K562 (cell line): ENCODE results near the gene CDCA3. TPM values are rescaled to one million over a fixed set of nuclear protein-coding genes. Genes with fewer than 3 reads are reported as not detected.

Source experiments
- ARID4B ChIP-seq: sonication (generic); formaldehyde crosslinking; IDR thresholded peaks from 2 replicates; pipeline ENCODE4 v1.8.0; 2022; ENCODE audit warnings: mild to moderate bottlenecking, missing genetic modification reagents
- BRCA1 ChIP-seq, 2 experiments: fragments of 450-650 bp in 1 of 2; sonication (generic) in 1 of 2; formaldehyde crosslinking in 1 of 2; IDR thresholded peaks; 2 replicates each; pipeline versions ENCODE4 v1.5.0 to v1.6.1; 2017 to 2020; ENCODE audit warnings: mild to moderate bottlenecking in 1 of 2, missing genetic modification reagents in 1 of 2
- CEBPB ChIP-seq: fragments of 450-650 bp; IDR thresholded peaks from 2 replicates; pipeline ENCODE4 v1.6.1; 2016; ENCODE audit warnings: missing genetic modification characterization, missing compliant biosample characterization
- E2F6 ChIP-seq, 2 experiments: IDR thresholded peaks; 2 replicates each; pipeline ENCODE4 v1.6.1; 2011; ENCODE audit warnings: borderline replicate concordance in 1 of 2, control low read depth in 1 of 2, low read depth in 1 of 2, low read length in 1 of 2, mild to moderate bottlenecking in 1 of 2, mixed read lengths in 1 of 2, moderate library complexity in 1 of 2; ENCODE audit not compliant: insufficient read depth in 1 of 2, insufficient read length in 1 of 2, poor library complexity in 1 of 2, severe bottlenecking in 1 of 2; ENCODE audit errors: extremely low read depth in 1 of 2
- EZH2 ChIP-seq: IDR thresholded peaks from 2 replicates; pipeline ENCODE4 v1.6.1; 2012; ENCODE audit warnings: low read depth, mild to moderate bottlenecking, inconsistent platforms, low read length, borderline replicate concordance
- NBN ChIP-seq: fragments of 450-650 bp; IDR thresholded peaks from 2 replicates; pipeline ENCODE4 v1.6.1; 2016; ENCODE audit warnings: low read depth, mild to moderate bottlenecking
- POLR2G ChIP-seq: fragments of 200-400 bp; formaldehyde crosslinking; IDR thresholded peaks from 2 replicates; pipeline ENCODE4 v1.6.1; 2017; ENCODE audit warnings: low read depth, mild to moderate bottlenecking, antibody characterized with exemption, low read length, moderate library complexity
- RBM34 ChIP-seq: fragments of 200-400 bp; formaldehyde crosslinking; IDR thresholded peaks from 2 replicates; pipeline ENCODE4 v1.6.1; 2018; ENCODE audit warnings: low read length, borderline replicate concordance; ENCODE audit not compliant: insufficient read depth
- RBM39 ChIP-seq: fragments of 200-400 bp; formaldehyde crosslinking; optimal IDR thresholded peaks from 2 replicates; pipeline ENCODE3; 2018; ENCODE audit warnings: low read depth, low read length
- ZNF174 ChIP-seq: fragments of 250-450 bp; sonication (Bioruptor Pico); IDR thresholded peaks from 2 replicates; pipeline ENCODE4 v1.4.0; 2020; ENCODE audit warnings: mild to moderate bottlenecking
- ZNF668 ChIP-seq: fragments of 250-450 bp; sonication (Bioruptor Pico); IDR thresholded peaks from 2 replicates; pipeline ENCODE4 v1.8.0; 2022; ENCODE audit warnings: mild to moderate bottlenecking, inconsistent platforms
- polyA plus RNA-seq, 8 experiments: library from polyadenylated mRNA; depleted of rRNA in 4 of 8; stranded (reverse) in 5 of 8; unstranded in 3 of 8; fragments of >200 nt; fragmentation: Nextera tagmentation in 2 of 8; fragmentation: Illumina TruSeq in 1 of 8; extraction: Ambion mirVana in 2 of 8; extraction: Trizol in 1 of 8; gene quantifications; 2 replicates each; pipeline versions ENCODE4 v1.2.1 to v1.2.3, GENCODE V29; 2011 to 2014; ENCODE audit warnings: inconsistent platforms in 1 of 8, missing spikeins in 1 of 8
- total RNA-seq, 7 experiments: library from RNA; depleted of rRNA in 6 of 7; stranded (reverse); fragments of >200 nt in 6 of 7; fragmentation: Illumina TruSeq in 2 of 7; extraction: Trizol in 2 of 7; gene quantifications; 2 replicates each; pipeline versions ENCODE4 v1.2.1 to v1.2.3, GENCODE V29; 2011 to 2021; ENCODE audit warnings: low replicate concordance in 1 of 7
- TF ChIP-seq, protein P1 (sequence below): fragments of 450-650 bp; formaldehyde crosslinking; IDR thresholded peaks from 2 replicates; pipeline ENCODE4 v1.4.0; 2020; ENCODE audit warnings: mild to moderate bottlenecking, moderate library complexity
- TF ChIP-seq, protein P2 (sequence below): fragments of 450-650 bp; formaldehyde crosslinking; IDR thresholded peaks from 2 replicates; pipeline ENCODE4 v1.4.0; 2022; ENCODE audit warnings: missing genetic modification characterization
- TF ChIP-seq, protein P3 (sequence below), 2 experiments: IDR thresholded peaks; 2 replicates each; pipeline ENCODE4 v1.6.1; 2012; ENCODE audit warnings: improper control_type of control experiment in 2 of 2, low read depth in 2 of 2, low read length in 2 of 2, borderline replicate concordance in 1 of 2

CDCA3 gene
- total and polyA plus RNA-seq, 9 of the 15 experiments (the other 6 are each of a cell fraction or from before 2014, with no cell fraction given) = 24.2 to 80.8 (median 55.1) TPM

GRCh38 chr12:6827982-6828780, 22.9 kb downstream of the CDCA3 start, which contains the start of gene P3H3 (continued):
- TF ChIP-seq ARID4B (CRISPR knock-in tag) (no peak), POLR2G (no peak), NBN (0 out of 2 replicates have a peak, but pooled peaks have one; percentile 17), ZNF174 (CRISPR knock-in tag) (no peak), RBM39 (no peak), BRCA1 (IDR thresholded peaks at IDR 0.05) (no peak), BRCA1 (CRISPR knock-in tag; IDR thresholded peaks at IDR 0.05) (no peak), EZH2 (no peak), E2F6 (IDR thresholded peaks at IDR 0.05; ENCODE audit: borderline replicate concordance in 1 of 2, extremely low read depth in 1 of 2, insufficient read depth in 1 of 2, insufficient read length in 1 of 2, low read depth in 1 of 2, low read length in 1 of 2, poor library complexity in 1 of 2, severe bottlenecking in 1 of 2) (peak in 1 of 2 experiments; percentile 43), RBM34 (no peak), ZNF668 (no peak), CEBPB (tag) (no peak)
- TF ChIP-seq, protein P1, sequence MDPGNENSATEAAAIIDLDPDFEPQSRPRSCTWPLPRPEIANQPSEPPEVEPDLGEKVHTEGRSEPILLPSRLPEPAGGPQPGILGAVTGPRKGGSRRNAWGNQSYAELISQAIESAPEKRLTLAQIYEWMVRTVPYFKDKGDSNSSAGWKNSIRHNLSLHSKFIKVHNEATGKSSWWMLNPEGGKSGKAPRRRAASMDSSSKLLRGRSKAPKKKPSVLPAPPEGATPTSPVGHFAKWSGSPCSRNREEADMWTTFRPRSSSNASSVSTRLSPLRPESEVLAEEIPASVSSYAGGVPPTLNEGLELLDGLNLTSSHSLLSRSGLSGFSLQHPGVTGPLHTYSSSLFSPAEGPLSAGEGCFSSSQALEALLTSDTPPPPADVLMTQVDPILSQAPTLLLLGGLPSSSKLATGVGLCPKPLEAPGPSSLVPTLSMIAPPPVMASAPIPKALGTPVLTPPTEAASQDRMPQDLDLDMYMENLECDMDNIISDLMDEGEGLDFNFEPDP (CRISPR knock-in tag) = no peak
- TF ChIP-seq, protein P2, sequence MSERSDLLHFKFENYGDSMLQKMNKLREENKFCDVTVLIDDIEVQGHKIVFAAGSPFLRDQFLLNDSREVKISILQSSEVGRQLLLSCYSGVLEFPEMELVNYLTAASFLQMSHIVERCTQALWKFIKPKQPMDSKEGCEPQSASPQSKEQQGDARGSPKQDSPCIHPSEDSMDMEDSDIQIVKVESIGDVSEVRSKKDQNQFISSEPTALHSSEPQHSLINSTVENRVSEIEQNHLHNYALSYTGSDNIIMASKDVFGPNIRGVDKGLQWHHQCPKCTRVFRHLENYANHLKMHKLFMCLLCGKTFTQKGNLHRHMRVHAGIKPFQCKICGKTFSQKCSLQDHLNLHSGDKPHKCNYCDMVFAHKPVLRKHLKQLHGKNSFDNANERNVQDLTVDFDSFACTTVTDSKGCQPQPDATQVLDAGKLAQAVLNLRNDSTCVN (CRISPR knock-in tag) = 0 out of 2 replicates have a peak, but pooled peaks have one; percentile 29
- TF ChIP-seq, protein P3, sequence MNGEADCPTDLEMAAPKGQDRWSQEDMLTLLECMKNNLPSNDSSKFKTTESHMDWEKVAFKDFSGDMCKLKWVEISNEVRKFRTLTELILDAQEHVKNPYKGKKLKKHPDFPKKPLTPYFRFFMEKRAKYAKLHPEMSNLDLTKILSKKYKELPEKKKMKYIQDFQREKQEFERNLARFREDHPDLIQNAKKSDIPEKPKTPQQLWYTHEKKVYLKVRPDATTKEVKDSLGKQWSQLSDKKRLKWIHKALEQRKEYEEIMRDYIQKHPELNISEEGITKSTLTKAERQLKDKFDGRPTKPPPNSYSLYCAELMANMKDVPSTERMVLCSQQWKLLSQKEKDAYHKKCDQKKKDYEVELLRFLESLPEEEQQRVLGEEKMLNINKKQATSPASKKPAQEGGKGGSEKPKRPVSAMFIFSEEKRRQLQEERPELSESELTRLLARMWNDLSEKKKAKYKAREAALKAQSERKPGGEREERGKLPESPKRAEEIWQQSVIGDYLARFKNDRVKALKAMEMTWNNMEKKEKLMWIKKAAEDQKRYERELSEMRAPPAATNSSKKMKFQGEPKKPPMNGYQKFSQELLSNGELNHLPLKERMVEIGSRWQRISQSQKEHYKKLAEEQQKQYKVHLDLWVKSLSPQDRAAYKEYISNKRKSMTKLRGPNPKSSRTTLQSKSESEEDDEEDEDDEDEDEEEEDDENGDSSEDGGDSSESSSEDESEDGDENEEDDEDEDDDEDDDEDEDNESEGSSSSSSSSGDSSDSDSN (IDR thresholded peaks at IDR 0.05; ENCODE audit: borderline replicate concordance in 1 of 2, low read depth in 2 of 2, low read length in 2 of 2) = peak in 1 of 2 experiments; percentile 36; a peak in 1 of 4 replicates
